Lower lobe of right lung (tissue), 2 donors: ENCODE results near the gene CRLF1. TPM values are rescaled to one million over a fixed set of nuclear protein-coding genes. Genes with fewer than 3 reads are reported as not detected.

Source experiments
- ATAC-seq, 2 donors: fragments of 200-7000 bp; cut with Tn5 transposase; one replicate each; pipeline ENCODE4 v1.9.1; 2020 to 2022; ENCODE audit warnings: mild to moderate bottlenecking in 2 of 2, moderate library complexity in 2 of 2
- DNase-seq: peaks from one replicate; pipeline ENCODE4 v3.0.0-alpha.2; 2020
- H3K27ac ChIP-seq: fragments of 200-600 bp; one replicate; pipeline ENCODE4 v1.8.0; 2022
- H3K27me3 ChIP-seq: fragments of 200-600 bp; one replicate; pipeline ENCODE4 v1.8.0; 2022; ENCODE audit warnings: low read depth
- H3K36me3 ChIP-seq: fragments of 200-600 bp; one replicate; pipeline ENCODE4 v1.8.0; 2022; ENCODE audit warnings: mild to moderate bottlenecking
- H3K4me1 ChIP-seq: fragments of 200-600 bp; one replicate; pipeline ENCODE4 v1.8.0; 2022
- H3K4me3 ChIP-seq: fragments of 200-600 bp; one replicate; pipeline ENCODE4 v1.8.0; 2022; ENCODE audit warnings: mild to moderate bottlenecking
- H3K9me3 ChIP-seq: fragments of 200-600 bp; one replicate; pipeline ENCODE4 v1.8.0; 2022
- CTCF ChIP-seq: fragments of 200-600 bp; IDR thresholded peaks from one replicate; pipeline ENCODE4 v1.8.0; 2022; ENCODE audit warnings: antibody characterized with exemption, mild to moderate bottlenecking
- intact Hi-C: fragments of 100-400 bp; cut with DNase I; formaldehyde crosslinking; loops from one replicate; pipeline ENCODE4 v1.11.0; 2022
- total RNA-seq: library from RNA; stranded (reverse); fragmentation: NEBNext Ultra II Directional; extraction: Animal tissue kit (Norgen Biotek cat#: 25700); gene quantifications from one replicate; pipeline ENCODE4 v1.2.1, GENCODE V29; 2021
- donor health status: DM: no; HTN: yes; CAD: no; lungs with severe emphysema.

CRLF1 gene
- total RNA-seq, 1 donor from 2014 or later: 19.9 TPM

- H3K36me3 ChIP-seq: peaks cover 45% of the 10 kb centered on the region
- intact Hi-C loops: no loop called here
- TF ChIP-seq CTCF: no peak
- no peak overlapping the region for H3K4me3 ChIP-seq
- no peak overlapping the region for H3K27ac ChIP-seq
- DNase-seq (no peak), ATAC-seq (no peak)
- no peaks in the 10 kb centered on the region for H3K27me3 ChIP-seq
- H3K9me3 ChIP-seq: no peaks in the 10 kb centered on the region
- H3K4me1 ChIP-seq: peaks cover 16% of the 10 kb centered on the region
Measured at GRCh38 chr19:18576383-18576782, 30.2 kb downstream of the CRLF1 start.

GRCh38 chr19:18574691-18575291 is 31.8 kb downstream of the CRLF1 start:
- TF ChIP-seq CTCF: no peak
- intact Hi-C loops: no loop called here

GRCh38 chr19:18571564-18572344 is 34.8 kb downstream of the CRLF1 start, which contains the start of gene UBA52:
TSS of gene UBA52 (plus strand) at chr19:18571857. CDS start at chr19:18573301, 1,444 bp downstream.
- no peak for TF ChIP-seq CTCF
- Histone ChIP-seq H3K4me1 (peaks cover 21% of the 10 kb centered on the region), H3K9me3 (no peaks in the 10 kb centered on the region), H3K27ac (peak within 1 kb of the TSS; percentile 92), H3K4me3 (peak within 1 kb of the TSS; percentile 85), H3K36me3 (peaks cover 64% of the 10 kb centered on the region), H3K27me3 (no peaks in the 10 kb centered on the region)
- peak; percentile 98 for DNase-seq
- intact Hi-C loops: no loop called here
- peak; percentile 98 for ATAC-seq

More at GRCh38 chr19:18574691-18575291, 31.8 kb downstream of the CRLF1 start:
- Histone ChIP-seq H3K4me1 (peaks cover 21% of the 10 kb centered on the region), H3K36me3 (peaks cover 45% of the 10 kb centered on the region), H3K27ac (no peak overlapping the region), H3K9me3 (no peaks in the 10 kb centered on the region), H3K4me3 (no peak overlapping the region), H3K27me3 (no peaks in the 10 kb centered on the region)
- DNase-seq (no peak), ATAC-seq (no peak)

- Histone ChIP-seq H3K4me1 (peaks cover 19% of the 10 kb centered on the region), H3K27me3 (no peaks in the 10 kb centered on the region), H3K4me3 (no peak overlapping the region), H3K27ac (no peak overlapping the region), H3K9me3 (no peaks in the 10 kb centered on the region), H3K36me3 (peaks cover 66% of the 10 kb centered on the region)
- ATAC-seq: no peak
- DNase-seq: no peak
- intact Hi-C loops: no loop called here
- TF ChIP-seq CTCF: no peak
Measured at GRCh38 chr19:18568367-18568766, 38.2 kb downstream of the CRLF1 start.

GRCh38 chr19:18566953-18567352 is 39.6 kb downstream of the CRLF1 start:
- H3K9me3 ChIP-seq: no peaks in the 10 kb centered on the region
- peaks cover 77% of the 10 kb centered on the region for H3K36me3 ChIP-seq
- intact Hi-C loops: no loop called here
- H3K4me3 ChIP-seq: no peak overlapping the region
- TF ChIP-seq CTCF: no peak
- no peaks in the 10 kb centered on the region for H3K27me3 ChIP-seq
- peaks cover 5% of the 10 kb centered on the region for H3K4me1 ChIP-seq
- DNase-seq: no peak
- H3K27ac ChIP-seq: no peak overlapping the region
- ATAC-seq: no peak
